ENCODE results near the gene FHDC1. TPM values are rescaled to one million over a fixed set of nuclear protein-coding genes. Genes with fewer than 3 reads are reported as not detected.

The FHDC1 gene
- total and polyA plus RNA-seq, 10 of the 15 experiments (the other 5 are each of a cell fraction or from before 2014, with no cell fraction given), result 0.04 to 0.12 (median 0.06) TPM; not detected in 3

- H3K4me3 ChIP-seq, result no peak overlapping the region
- no peak overlapping the region for H3K27ac ChIP-seq (ENCODE audit: control insufficient read depth, insufficient read depth)
- TF ChIP-seq ATF3 (IDR thresholded peaks at IDR 0.05; ENCODE audit: borderline replicate concordance, extremely low read depth, low read depth, low read length) (no peak), ZNF687 (IDR thresholded peaks at IDR 0.05) (no peak), CTCF (IDR thresholded peaks at IDR 0.05 in 2 of 3, conservative IDR thresholded peaks at IDR 0.05 in 1 of 3; ENCODE audit: control insufficient read depth in 2 of 3, extremely low read depth in 1 of 3, insufficient read depth in 1 of 3, low read depth in 3 of 3, low read length in 3 of 3) (no peak), POLR2AphosphoS5 (IDR thresholded peaks at IDR 0.05; ENCODE audit: low read length) (no peak), CUX1 (IDR thresholded peaks at IDR 0.05; ENCODE audit: insufficient replicate concordance, low read depth, low read length) (no peak)
- H3K4me2 ChIP-seq (ENCODE audit: control insufficient read depth, insufficient read depth), result no peak overlapping the region
- in situ Hi-C loops (cut with MboI), result no loop called here
- no peaks in the 10 kb centered on the region; the same call in 2 of the 3 replicates for H3K9me3 ChIP-seq (replicated peaks; ENCODE audit: control insufficient read depth, insufficient read depth, low read length)
- no peak for FAIRE-seq
- ChIA-PET SMC1A (ENCODE audit: uncharacterized antibody, unreplicated experiment) (no interaction called here), POLR2A (no interaction called here), RAD21 (ENCODE audit: unreplicated experiment) (no interaction called here), CTCF (no interaction called here)
- WGBS (ENCODE audit: insufficient coverage, insufficient replicate concordance, low lambda C conversion rate, missing lambda C conversion rate), result 100% methylated on average over 3 of the region's 3 CpGs
- DNase-seq (ENCODE audit: low read depth, low spot score), result no peak
- H3K9ac ChIP-seq (ENCODE audit: control insufficient read depth, insufficient read depth, low read length), result no peak overlapping the region
- no peaks in the 10 kb centered on the region for H3K79me2 ChIP-seq (ENCODE audit: control insufficient read depth, insufficient read depth, low read length)
- no TSS peak for BruUV-seq (replicated peaks)
- intact Hi-C loops (cut with micrococcal nuclease; ENCODE audit: unreplicated experiment), result no loop called here
- H3K36me3 ChIP-seq (ENCODE audit: control insufficient read depth in 2 of 2, insufficient read depth in 2 of 2, low read length in 1 of 2), result no peaks in the 10 kb centered on the region; a peak in 1 of 4 replicates
- H2AFZ ChIP-seq (ENCODE audit: control insufficient read depth, low read depth, low read length), result no peak overlapping the region
- H4K20me1 ChIP-seq (ENCODE audit: control insufficient read depth, insufficient read depth), result no peaks in the 10 kb centered on the region
- no peaks in the 10 kb centered on the region for H3K27me3 ChIP-seq (replicated peaks in 1 of 2; ENCODE audit: control insufficient read depth in 2 of 2, insufficient read depth in 2 of 2, low read length in 1 of 2)
- no peak for ATAC-seq
- H3K4me1 ChIP-seq (ENCODE audit: control insufficient read depth, insufficient read depth, low read length), result no peaks in the 10 kb centered on the region
Observed at GRCh38 chr4:152901205-152901604, 34.9 kb upstream of the FHDC1 start.
